Measurements from ENCODE around the gene TBR1.

TBR1 gene

GRCh38 chr2:161430386-161430785 lies 14.3 kb downstream of the TBR1 start:
- DNase-seq, result no peak

- DNase-seq, result no peak
These were observed 16.0 kb downstream of the TBR1 start for GRCh38 chr2:161432107-161432506.

DNA sequence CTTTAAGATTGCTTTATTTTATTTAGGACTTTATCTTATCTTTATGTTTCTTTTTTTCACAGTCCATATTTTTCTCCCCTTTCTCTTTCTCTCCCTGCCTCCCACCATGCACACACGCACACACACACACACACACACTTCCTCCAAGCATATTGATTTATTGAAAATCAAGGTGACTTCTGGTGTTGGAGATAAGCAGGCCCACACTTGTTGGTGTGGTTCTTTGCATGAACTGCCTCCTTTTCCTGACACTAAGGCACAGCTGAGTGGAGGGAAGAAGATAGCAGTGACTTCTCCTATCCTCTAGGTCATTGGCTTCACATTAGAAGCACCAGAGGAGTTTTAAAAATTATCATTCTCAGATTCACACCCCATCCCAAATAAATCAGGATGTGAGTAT lies 18.0 kb downstream of the TBR1 start:
- DNase-seq, result no peak

- DNase-seq, result no peak
These were observed 20.3 kb downstream of the TBR1 start for GRCh38 chr2:161436411-161436810.

GRCh38 chr2:161438598-161438997 lies 22.5 kb downstream of the TBR1 start:
- no peak for DNase-seq

GRCh38 chr2:161445097-161445496 lies 29.0 kb downstream of the TBR1 start:
- DNase-seq, result no peak

DNA sequence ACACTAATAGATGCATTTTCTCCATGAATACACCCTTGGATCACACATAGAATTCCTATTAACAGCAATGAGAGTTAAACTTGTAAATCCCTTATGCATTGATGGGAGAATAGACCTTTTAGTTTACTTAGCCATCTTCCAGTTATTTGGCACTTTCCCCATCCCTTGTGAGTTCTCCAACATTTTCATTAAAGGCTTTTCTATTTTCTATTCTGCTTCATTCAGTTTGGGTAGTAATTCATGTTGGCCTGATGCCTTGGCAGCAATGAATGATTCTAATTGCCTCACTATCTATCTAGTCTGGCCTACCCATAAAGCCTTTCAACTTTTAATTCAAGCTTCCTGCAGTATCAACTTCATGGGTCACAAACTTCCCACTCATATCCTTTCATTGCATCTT lies 32.3 kb downstream of the TBR1 start:
- DNase-seq, result no peak

GRCh38 chr2:161471631-161472030 lies 55.5 kb downstream of the TBR1 start:
- DNase-seq, result no peak

GRCh38 chr2:161474920-161475319 lies 58.8 kb downstream of the TBR1 start:
- no peak for DNase-seq

Measured in SW 1271 (cell line).